Lower leg skin (tissue), 4 donors: ENCODE measurements around the gene SP7. TPM values are rescaled to one million over a fixed set of nuclear protein-coding genes. Genes with fewer than 3 reads are reported as not detected.

Experiments
- DNase-seq, 2 donors: peaks; one replicate each; pipeline ENCODE4 v3.0.0-alpha.2; 2019; ENCODE audit warnings: low spot score in 2 of 2
- H3K4me3 ChIP-seq: fragments of 200-600 bp; sonication (generic); 2 replicates; pipeline ENCODE4 v1.5.1; 2017; ENCODE audit warnings: mild to moderate bottlenecking, low read depth; ENCODE audit not compliant: poor library complexity, severe bottlenecking
- POLR2A ChIP-seq, 2 donors: fragments of 450-650 bp; IDR thresholded peaks; one replicate each; pipeline ENCODE4 v1.6.1; 2016 to 2017; ENCODE audit warnings: antibody characterized with exemption in 2 of 2, mild to moderate bottlenecking in 1 of 2, moderate library complexity in 1 of 2
- WGBS, 2 donors: methylation state at CpG; one replicate each; pipeline ENCODE4 v1.1.5; 2018; 5-methylcytosine and 5-hydroxymethylcytosine counted together
- intact Hi-C: fragments of 100-400 bp; cut with DNase I; formaldehyde crosslinking; loops from one replicate; pipeline ENCODE4 v1.15.0; 2023; ENCODE audit warnings: low total_unique reads
- total RNA-seq, 4 donors: library from RNA; depleted of rRNA; stranded (reverse); fragments of >200 nt; gene quantifications; one replicate each; pipeline ENCODE4 v1.1.0, GENCODE V29; 2016
- TF ChIP-seq, protein P1 (sequence below), 3 donors: fragments of 450-650 bp; IDR thresholded peaks; one replicate each; pipeline ENCODE4 v1.5.1; 2016; ENCODE audit warnings: antibody characterized with exemption in 3 of 3, mild to moderate bottlenecking in 3 of 3, moderate library complexity in 2 of 3

The SP7 gene
- total RNA-seq, 4 donors from 2014 or later: not detected

GRCh38 chr12:53288322-53288721 is 47.8 kb downstream of the SP7 start:
- TF ChIP-seq POLR2A (IDR thresholded peaks at IDR 0.05): no peak
- TF ChIP-seq, protein P1, sequence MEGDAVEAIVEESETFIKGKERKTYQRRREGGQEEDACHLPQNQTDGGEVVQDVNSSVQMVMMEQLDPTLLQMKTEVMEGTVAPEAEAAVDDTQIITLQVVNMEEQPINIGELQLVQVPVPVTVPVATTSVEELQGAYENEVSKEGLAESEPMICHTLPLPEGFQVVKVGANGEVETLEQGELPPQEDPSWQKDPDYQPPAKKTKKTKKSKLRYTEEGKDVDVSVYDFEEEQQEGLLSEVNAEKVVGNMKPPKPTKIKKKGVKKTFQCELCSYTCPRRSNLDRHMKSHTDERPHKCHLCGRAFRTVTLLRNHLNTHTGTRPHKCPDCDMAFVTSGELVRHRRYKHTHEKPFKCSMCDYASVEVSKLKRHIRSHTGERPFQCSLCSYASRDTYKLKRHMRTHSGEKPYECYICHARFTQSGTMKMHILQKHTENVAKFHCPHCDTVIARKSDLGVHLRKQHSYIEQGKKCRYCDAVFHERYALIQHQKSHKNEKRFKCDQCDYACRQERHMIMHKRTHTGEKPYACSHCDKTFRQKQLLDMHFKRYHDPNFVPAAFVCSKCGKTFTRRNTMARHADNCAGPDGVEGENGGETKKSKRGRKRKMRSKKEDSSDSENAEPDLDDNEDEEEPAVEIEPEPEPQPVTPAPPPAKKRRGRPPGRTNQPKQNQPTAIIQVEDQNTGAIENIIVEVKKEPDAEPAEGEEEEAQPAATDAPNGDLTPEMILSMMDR (IDR thresholded peaks at IDR 0.05): no peak
- no peak for DNase-seq
- H3K4me3 ChIP-seq: no peak overlapping the region
- WGBS, 2 donors: 75 to 80% methylated on average over 6 of the region's 6 CpGs
- intact Hi-C loops: no loop called here

- H3K4me3 ChIP-seq: no peak overlapping the region
- TF ChIP-seq POLR2A (IDR thresholded peaks at IDR 0.05): no peak
- TF ChIP-seq, protein P1 (IDR thresholded peaks at IDR 0.05): peak in 1 of 3 donors; percentile 23
- 75 to 79% methylated on average over 11 of the region's 11 CpGs for WGBS, 2 donors
- peak; percentile 46 to 92 for DNase-seq
- intact Hi-C loops: no loop called here
Measured at GRCh38 chr12:53287741-53288216, 48.4 kb downstream of the SP7 start.

DNA sequence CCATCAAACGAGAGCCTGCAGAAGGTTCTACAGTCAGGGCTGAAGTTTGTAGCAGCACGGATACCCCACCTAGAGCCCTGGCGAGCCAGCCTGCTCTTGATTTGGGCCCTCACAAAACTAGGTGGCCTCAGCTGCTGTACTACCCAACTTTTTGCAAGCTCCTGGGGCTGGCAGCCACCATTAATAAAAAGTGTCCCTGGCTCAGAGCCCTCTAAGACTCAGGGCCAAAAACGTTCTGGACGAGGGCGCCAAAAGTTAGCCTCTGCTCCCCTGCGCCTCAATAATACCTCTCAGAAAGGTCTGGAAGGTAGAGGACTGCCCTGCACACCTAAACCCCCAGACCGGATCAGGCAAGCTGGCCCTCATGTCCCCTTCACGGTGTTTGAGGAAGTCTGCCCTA is 49.7 kb downstream of the SP7 start:
- intact Hi-C loops: no loop called here
- WGBS, 2 donors: 83 to 85% methylated on average over 6 to 9 of the region's 9 CpGs
- H3K4me3 ChIP-seq: no peak overlapping the region
- DNase-seq: no peak
- no peak for TF ChIP-seq POLR2A (IDR thresholded peaks at IDR 0.05)
- TF ChIP-seq, protein P1 (IDR thresholded peaks at IDR 0.05): no peak

DNA sequence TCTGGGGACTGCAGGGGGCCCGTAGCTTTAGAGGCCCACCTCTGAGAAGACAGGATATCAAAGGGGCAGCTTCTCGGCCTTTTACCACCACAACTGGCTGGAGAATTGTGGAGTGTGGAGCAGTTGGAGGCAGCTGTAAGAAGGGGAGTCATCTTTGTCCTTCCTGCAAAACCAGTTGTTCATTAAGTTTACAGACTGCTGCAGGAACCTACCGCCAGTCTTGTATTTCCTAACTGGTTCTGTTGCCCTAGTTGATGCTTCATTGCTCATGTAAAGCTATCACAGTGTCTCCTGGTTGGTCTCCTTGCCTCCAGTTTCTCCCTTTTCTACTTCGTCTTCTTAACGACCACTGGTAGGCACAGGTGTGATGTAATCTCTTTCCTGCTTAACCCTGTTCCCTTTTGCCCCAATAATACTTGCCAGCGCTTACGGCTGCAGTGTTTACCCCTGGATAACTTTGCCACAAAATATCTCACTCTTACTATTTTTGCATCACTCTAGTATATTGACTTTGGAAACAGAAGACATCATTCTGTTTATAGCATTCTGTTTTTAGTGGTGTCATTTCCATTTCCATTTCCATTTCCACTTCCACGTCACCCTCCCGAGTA is 56.2 kb downstream of the SP7 start:
- intact Hi-C loops: no loop called here
- no peak for TF ChIP-seq POLR2A (IDR thresholded peaks at IDR 0.05)
- TF ChIP-seq, protein P1 (IDR thresholded peaks at IDR 0.05): no peak
- H3K4me3 ChIP-seq: no peak overlapping the region
- DNase-seq: no peak
- 86 to 87% methylated on average over 9 of the region's 9 CpGs for WGBS, 2 donors

DNA sequence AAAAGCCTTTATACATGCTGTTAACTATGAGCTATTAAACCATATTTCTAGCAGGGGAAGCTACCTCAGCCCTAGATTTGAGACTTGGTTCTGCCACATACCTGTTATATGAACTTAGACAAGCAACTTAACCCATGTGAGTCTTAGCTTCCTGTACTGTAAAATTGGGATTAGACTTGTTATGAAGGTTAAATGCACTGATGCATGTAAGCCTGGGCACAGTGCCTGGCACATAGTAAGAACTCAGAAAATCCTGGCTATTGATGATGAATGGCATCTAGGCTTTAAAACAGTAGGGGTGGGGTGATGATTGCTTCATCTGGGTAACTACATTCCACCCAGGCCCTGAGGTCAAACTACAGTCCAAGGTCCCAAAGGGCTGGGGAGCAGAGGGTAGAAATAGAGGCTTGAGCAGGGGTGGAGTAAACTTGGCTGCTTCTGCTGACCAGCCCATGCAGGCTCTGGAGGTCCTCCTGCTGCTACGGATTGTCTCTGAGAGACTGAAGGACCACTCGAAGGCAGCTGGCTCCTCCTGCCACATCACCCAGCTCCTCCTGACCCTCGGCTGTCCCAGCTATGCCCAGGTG is 56.8 kb downstream of the SP7 start:
- no peak overlapping the region for H3K4me3 ChIP-seq
- TF ChIP-seq, protein P1 (IDR thresholded peaks at IDR 0.05): no peak
- WGBS, 2 donors: 92 to 96% methylated on average over 3 of the region's 3 CpGs
- DNase-seq: no peak
- intact Hi-C loops: no loop called here
